DMS 273 (cell line): ENCODE measurements around the gene ZNF766.
"Not testable (repeated sequence)": the region's sequence is repeated elsewhere in the genome, so short reads cannot be mapped to it uniquely, and the experiment has no call there.

Experiments used
- DNase-seq: peaks from one replicate; lab custom pipeline; 2025; ENCODE audit not compliant: unreplicated experiment; lab: John Stamatoyannopoulos, UW

Gene ZNF766

GRCh38 chr19:52269338-52270261 lies at the start of gene ZNF766:
Gene ZNF766 (plus strand): TSS chr19:52269587. CDS start chr19:52269614, 27 bp downstream.
- DNase-seq, result peak; percentile 98

GRCh38 chr19:52219611-52220010 lies 49.8 kb upstream of the ZNF766 start:
- no peak for DNase-seq

GRCh38 chr19:52221031-52221430 lies 48.4 kb upstream of the ZNF766 start:
- no peak for DNase-seq

- no peak for DNase-seq
Measured at GRCh38 chr19:52221831-52222375, 47.5 kb upstream of the ZNF766 start.

- no peak for DNase-seq
Measured at GRCh38 chr19:52224211-52224610, 45.2 kb upstream of the ZNF766 start.

GRCh38 chr19:52226652-52227051 lies 42.7 kb upstream of the ZNF766 start:
- DNase-seq, result no peak

- DNase-seq, result no peak
Measured at GRCh38 chr19:52227196-52227940, 42.0 kb upstream of the ZNF766 start.

GRCh38 chr19:52227980-52228379 lies 41.4 kb upstream of the ZNF766 start:
- no peak for DNase-seq

- DNase-seq, result no peak
Measured at GRCh38 chr19:52229524-52229923, 39.9 kb upstream of the ZNF766 start.

GRCh38 chr19:52230685-52231084 lies 38.7 kb upstream of the ZNF766 start:
- DNase-seq, result no peak

GRCh38 chr19:52231154-52231910 lies 38.1 kb upstream of the ZNF766 start:
- peak; percentile 17 for DNase-seq

- DNase-seq, result no peak
Measured at GRCh38 chr19:52234406-52234805, 35.0 kb upstream of the ZNF766 start.

GRCh38 chr19:52237197-52237596 lies 32.2 kb upstream of the ZNF766 start:
- no peak for DNase-seq

- DNase-seq, result peak; percentile 77
Measured at GRCh38 chr19:52237771-52238400, 31.5 kb upstream of the ZNF766 start.

GRCh38 chr19:52244021-52244420 lies 25.4 kb upstream of the ZNF766 start:
- DNase-seq, result no peak

GRCh38 chr19:52248241-52248640 lies 21.1 kb upstream of the ZNF766 start:
- peak; percentile 73 for DNase-seq

- DNase-seq, result no peak
Measured at GRCh38 chr19:52258426-52258825, 11.0 kb upstream of the ZNF766 start.

GRCh38 chr19:52265556-52265955 lies 3.8 kb upstream of the ZNF766 start:
- not testable (repeated sequence) for DNase-seq

GRCh38 chr19:52270266-52270885 lies 989 bp downstream of the ZNF766 start:
- peak; percentile 47 for DNase-seq

- DNase-seq, result no peak
Measured at GRCh38 chr19:52273301-52273700, 3.9 kb downstream of the ZNF766 start.
